22Rv1 (cell line): Measurements from ENCODE around the gene DRG1.

ENCODE experiments used
- CTCF ChIP-seq: fragments of 450-650 bp; IDR thresholded peaks from 2 replicates; pipeline ENCODE4 v1.5.1; 2017; ENCODE audit warnings: mild to moderate bottlenecking
- ZFX ChIP-seq: fragments of 450-650 bp; IDR thresholded peaks from 2 replicates; pipeline ENCODE4 v1.6.1; 2017; ENCODE audit warnings: antibody characterized with exemption, borderline replicate concordance

GRCh38 chr22:31481129-31481528 lies 81.7 kb downstream of the DRG1 start:
- TF ChIP-seq CTCF (no peak), ZFX (no peak)
